Suprapubic skin (tissue), 3 donors: ENCODE results near the gene RPS26.

Experiments used
- POLR2A ChIP-seq, 2 donors: fragments of 450-650 bp; IDR thresholded peaks; one replicate each; pipeline ENCODE4 v1.6.1; 2017; ENCODE audit warnings: antibody characterized with exemption in 2 of 2, mild to moderate bottlenecking in 2 of 2, moderate library complexity in 2 of 2
- TF ChIP-seq, protein P1 (sequence below), 2 donors: fragments of 200-600 bp in 1 of 2; fragments of 450-650 bp in 1 of 2; sonication (generic) in 1 of 2; IDR thresholded peaks; one replicate each; pipeline ENCODE4 v1.5.1; 2016 to 2019; ENCODE audit warnings: antibody characterized with exemption in 2 of 2, mild to moderate bottlenecking in 1 of 2, moderate library complexity in 1 of 2

DNA sequence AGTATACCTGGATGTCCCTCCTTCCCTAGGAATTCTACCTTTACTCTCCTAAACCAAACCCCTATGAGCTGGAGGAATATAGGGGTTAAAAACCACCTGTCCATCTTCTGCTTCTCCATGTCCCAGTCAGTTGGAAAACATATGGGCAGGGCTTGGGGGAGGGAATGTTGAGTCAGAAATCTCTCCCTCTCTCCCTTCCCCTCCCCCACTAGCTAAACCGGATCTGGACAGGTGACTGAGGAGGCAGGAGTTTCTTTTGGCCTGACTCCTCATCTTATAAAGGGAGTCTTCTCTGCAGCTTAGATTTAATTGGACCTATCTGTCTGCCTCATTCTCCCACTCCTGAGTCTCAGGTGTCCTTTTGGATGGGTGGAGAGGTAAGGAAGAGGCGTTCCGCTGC, 44.4 kb downstream of the RPS26 start:
- TF ChIP-seq, protein P1, sequence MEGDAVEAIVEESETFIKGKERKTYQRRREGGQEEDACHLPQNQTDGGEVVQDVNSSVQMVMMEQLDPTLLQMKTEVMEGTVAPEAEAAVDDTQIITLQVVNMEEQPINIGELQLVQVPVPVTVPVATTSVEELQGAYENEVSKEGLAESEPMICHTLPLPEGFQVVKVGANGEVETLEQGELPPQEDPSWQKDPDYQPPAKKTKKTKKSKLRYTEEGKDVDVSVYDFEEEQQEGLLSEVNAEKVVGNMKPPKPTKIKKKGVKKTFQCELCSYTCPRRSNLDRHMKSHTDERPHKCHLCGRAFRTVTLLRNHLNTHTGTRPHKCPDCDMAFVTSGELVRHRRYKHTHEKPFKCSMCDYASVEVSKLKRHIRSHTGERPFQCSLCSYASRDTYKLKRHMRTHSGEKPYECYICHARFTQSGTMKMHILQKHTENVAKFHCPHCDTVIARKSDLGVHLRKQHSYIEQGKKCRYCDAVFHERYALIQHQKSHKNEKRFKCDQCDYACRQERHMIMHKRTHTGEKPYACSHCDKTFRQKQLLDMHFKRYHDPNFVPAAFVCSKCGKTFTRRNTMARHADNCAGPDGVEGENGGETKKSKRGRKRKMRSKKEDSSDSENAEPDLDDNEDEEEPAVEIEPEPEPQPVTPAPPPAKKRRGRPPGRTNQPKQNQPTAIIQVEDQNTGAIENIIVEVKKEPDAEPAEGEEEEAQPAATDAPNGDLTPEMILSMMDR (IDR thresholded peaks at IDR 0.05): no peak
- no peak for TF ChIP-seq POLR2A (IDR thresholded peaks at IDR 0.05)
